CD4-positive, alpha-beta T cell treated with Interleukin-1 beta for 1 hour (primary cell): Measurements from ENCODE around the gene RDH16.
"Not testable (repeated sequence)": the region's sequence is repeated elsewhere in the genome, so short reads cannot be mapped to it uniquely, and the experiment has no call there.

Source experiments
- DNase-seq, 2 donors: peaks; one replicate each; pipeline ENCODE4 v3.0.0-alpha.2; 2020 to 2022

The RDH16 gene

DNA sequence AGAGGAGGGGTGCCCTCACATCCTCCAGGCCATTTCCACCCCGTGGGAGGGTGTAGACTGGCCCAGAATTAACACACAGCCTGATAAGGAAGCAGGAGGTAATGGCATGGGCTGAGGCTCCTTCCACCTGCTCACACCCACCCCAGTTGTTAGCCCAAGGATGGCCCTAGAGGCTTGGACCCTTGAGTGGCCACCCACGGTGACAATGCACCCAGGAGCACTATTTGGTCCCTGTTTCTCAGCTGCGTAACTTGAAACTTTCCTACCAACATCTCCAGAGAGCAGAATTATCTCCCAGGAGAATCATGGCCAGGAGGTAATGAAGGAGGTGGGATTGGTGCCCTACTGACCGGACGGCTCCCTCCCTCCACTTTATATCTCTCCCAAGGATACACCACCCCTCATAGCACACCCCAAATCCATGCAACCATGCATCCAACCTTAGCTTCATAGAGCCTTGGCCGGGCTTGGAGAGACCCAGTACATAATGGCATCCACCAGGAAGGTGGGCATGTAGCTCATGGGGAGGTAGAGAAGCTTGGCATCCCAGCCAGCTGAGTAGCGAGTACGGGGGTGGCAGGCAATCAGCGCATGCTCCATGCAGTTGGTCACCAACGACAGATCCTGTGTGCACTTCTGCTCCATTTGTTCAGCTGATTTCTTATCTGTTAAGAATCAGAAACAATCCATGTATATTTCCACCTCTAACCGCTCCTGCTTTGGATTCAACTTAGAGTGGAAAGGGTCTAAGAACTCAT, 5.6 kb downstream of the RDH16 start:
- no peak for DNase-seq

DNA sequence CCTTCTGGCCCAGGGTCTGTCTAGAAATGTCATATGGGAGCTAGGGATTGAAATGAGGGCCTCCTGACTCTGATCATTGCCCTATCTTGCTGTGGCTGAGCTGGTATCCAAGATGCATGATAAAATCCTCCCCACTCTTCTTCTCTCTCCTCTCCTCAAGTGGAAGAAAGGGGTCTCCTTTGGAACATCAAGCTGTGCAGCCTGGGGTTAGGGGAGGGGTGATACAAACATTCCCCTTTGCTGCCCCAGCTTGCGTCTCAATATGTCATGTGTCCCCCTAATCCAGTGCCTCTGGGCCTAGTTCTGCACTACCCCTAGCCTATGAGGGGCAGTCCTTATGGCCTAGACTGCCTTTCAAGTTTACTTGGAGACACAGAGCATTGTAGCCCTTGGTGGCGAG, 8.5 kb downstream of the RDH16 start:
- DNase-seq = no peak

DNA sequence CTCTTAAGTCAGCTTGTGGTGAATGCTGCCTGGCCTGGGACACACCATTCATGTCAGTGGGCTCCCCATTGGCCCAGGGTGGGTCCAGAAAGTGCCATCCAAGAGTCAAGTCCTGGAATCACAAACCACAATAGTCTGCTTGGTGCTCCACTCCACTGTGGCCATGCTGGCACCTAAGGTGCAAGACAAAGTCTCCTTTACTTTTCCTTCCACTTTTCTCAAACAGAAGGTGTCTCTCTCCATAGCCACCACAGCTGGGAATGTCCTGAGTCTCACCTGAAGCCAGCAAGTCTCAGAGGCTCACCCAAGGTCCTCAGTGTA, 9.0 kb downstream of the RDH16 start:
- no peak for DNase-seq

DNA sequence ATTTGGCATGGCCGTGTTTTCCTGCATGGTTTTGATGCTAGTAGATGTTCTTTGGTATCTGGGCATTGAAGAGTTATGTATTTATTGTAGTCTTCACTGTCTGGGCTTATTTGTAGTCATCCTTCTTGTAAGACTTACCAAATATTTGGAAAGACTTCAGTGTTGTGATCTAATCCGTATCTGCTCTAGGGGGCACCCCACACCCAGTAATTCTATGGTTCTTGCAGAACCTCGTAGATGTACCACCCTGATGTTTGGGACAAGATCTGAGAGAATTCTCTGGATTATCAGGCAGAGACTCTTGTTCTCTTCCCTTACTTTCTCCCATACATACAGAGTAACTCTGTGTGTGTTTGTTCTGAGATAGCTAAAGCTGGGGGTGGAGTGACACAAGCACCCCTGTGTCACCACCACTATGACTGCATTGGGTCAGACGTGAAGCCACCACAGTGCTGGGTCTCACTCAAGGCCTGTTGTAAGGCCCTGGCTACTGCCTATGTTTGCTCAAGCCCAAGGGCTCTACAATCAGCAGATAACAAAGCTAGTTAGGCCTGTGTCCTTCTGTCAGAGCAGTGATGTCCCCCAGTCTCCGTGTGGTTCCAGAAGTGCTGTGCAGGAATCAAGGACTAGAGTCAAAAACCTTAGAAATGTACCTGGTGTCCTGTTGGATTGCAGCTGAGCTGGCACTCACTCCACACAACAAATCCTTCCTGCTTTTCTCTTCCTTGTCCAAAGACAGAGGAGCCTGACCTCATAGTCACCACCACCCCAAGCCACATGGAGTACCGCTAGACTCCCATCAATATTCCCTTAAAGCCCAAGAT, 9.6 kb downstream of the RDH16 start:
- no peak for DNase-seq

DNA sequence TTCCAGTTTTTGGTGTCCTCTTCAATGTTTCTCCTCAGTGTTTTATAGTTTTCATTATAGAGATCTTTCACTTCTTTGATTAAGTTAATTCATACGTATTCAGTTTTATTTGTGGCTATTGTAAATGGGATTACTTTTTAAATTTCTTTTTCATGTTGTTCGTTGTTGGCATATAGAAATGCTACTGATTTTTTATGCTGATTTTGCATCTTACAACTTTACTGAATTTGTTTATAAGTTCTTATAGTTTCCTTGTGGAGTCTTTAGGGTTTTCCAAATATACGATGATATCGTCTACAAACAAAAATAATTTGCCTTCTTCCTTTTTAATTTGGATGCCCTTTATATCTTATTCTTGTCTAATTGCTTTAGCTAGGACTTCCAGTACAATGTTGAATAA, 13.5 kb downstream of the RDH16 start:
- no peak for DNase-seq

DNA sequence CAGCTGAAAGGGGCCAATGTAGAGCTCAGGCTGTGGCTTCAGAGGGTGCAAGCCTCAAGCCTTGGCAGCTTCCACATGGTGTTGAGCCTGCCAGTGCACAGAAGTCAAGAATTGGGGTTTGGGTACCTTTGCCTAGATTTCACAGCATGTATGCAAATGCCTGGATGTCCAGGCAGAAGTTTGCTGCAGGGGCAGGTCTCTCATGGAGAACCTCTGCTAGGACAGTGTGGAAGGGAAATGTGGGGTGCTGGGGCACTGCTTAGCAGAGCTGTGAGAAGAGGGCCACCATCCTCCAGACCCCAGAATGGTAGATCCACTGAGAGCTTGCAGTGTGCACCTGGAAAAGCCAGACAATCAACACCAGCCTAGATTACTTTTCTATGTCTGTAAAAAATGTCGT, 14.0 kb downstream of the RDH16 start:
- not testable (repeated sequence) for DNase-seq

DNA sequence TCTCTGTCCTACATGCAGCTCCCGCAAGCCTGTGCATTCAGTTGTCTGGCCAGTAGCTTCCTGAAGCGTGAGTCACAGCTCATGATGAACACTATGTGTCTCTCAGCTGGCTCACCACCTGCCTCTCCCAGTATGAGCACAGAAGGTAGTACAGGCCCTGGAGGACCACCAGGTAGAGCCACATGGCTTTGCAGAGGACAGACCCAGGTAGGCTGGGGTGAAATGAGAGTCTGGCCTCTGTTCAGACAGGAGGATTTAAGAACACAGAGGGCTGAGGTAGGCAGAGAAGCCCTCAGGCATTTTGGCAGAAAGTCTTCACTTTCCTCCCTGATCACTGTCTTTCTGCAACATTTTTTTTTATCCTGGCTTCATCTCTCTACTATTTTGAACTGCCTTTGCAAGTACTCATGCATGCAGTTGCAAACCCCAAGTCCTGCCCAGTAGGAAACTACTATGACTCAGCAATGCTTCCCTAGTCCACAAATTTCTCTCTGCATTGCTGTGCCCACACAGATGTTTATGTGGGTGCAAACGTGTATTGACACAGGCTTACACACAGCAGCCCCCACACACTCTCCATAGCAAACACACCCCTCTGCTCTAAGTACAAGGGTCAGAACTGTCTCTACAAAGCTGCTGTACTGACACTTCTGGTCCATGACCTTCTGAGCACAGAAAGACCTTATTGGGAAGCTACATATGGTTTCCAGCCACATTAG, 15.9 kb downstream of the RDH16 start:
- DNase-seq = no peak

DNA sequence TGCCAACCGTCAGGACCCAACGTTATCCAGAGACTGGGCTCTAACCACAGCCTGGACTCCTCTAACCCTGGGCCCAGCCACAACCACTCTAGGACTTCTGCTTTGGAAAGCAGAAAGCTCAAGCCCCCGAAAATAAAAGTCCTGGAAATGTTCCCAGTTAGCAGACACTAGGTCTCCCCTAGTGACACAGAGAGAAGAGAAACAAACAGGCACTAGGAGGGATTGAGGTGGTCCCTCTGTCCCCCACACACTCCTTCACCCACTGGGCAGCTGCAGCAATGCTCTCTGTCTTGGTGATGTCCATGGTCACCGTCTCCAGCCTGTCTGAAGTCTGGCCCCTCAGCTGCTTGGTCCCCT, 16.5 kb downstream of the RDH16 start:
- DNase-seq = not testable (repeated sequence)

DNA sequence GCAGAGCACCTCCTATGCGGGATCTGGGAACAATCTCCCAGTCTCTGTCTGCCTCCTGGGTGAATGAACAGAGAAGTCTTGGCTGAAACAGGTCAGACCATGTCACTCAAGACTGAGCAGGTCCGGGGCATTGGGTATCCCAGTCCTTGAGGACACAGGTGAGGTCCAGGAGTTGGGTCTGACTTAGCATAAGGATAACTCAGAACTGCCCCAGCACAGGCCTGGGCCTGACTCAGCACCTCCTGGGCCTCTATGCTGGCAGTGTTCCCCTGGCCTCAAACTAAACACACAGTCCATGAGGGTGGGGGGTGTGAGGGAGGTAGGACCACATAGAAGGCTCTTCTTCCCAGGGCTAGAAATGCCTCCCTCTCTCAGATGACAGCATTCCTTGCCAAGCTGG, 21.7 kb downstream of the RDH16 start:
- DNase-seq = no peak

DNA sequence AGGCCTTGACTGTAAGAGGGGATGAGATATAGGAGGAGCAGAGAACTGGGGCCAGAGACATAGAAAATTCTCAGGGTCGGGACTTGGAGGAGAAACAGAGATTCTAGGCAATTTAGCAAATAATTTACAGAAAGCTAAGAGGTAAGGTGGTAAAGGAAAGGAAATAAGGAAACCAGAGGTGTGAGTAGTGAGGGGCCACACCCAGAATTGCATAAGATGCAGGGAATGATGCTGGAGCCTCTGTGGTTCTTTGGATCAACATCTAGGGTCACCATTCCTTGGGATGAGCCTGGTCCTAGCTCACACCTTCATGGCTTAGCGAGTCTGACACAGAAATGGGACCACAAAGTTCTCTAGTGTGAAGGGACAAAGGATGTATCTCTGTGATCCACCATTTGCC, 22.3 kb downstream of the RDH16 start:
- DNase-seq = no peak

DNA sequence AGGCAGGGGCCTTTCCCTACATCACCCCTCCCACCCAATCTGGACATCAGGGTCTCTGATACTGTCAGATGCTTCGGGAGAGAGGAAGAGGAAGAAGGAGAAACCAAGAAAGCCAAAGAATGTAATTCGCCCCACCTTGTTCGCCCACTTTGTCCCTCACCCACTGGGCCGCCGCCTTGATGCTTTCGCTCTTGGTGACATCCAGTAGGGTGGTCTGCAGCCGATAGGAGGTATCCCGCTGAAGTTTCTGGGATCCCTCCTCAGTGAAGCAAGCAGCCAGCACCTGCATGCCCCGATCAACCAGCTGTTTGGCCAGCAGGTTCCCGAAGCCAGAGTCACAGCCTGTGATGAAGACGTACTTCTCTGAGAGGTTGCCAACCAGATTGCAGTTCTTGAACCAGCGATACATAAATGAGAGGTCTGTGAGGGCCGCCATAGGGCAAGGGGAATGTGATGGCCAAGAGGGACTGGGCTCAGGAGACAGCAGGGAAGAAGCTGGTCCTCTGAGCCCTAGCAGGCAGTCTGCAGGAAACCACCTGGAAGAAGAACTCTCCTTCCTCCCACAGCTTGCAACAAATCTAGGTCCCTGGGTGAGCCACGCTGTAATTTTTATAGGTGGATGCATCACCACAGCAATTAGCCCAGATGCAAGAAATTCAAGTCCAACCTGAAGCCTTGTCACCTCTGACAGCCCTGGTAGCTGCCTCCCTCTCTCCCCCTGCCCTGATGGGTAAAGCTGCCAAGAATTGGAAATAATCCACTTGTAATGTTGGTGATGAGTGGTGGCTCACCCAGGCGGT, 23.4 kb downstream of the RDH16 start, which contains the start of gene SDR9C7:
Gene SDR9C7 (minus strand): TSS at position 583 of the 800 bp plus-strand sequence. CDS start 147 bp downstream, at position 436.
- no peak for DNase-seq

DNA sequence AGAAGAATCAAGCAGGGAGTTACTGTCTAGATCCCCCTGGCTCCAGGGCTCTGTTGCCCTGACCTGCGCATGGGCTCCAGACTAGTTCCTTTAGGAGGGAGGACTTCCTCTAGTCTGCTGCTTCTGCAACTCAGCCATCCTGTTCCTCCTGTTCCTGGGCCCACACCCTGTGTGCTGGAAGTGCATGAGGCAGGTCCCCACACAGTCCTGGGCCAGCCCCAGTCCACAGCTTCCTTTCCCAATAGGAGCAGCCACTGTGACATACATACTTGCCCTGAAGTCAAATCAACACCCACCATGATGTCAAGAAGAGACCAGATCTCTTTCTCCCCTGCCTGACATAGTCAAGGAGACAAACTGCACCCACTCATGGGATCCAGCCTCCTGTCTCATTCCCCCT, 24.5 kb downstream of the RDH16 start:
- DNase-seq = no peak

DNA sequence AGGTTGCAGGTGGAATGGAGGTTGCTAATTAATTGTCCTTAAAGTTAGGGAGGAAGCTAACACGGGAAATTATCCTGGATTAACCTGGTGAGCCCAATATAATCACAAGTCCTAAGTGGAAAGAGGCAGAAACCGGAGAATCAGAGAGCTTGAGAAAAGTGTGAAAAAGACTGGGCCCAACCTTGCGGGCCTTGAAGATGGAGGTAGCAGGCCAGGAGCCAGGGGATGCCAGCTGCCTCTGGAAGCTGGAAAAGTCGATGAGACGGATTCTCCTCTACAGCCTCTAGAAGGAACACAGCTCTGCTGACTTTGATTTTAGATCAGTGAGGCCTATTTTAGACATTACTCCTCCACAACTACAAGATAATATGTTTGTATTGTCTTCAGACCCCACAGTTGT, 25.3 kb downstream of the RDH16 start:
- DNase-seq = no peak

DNA sequence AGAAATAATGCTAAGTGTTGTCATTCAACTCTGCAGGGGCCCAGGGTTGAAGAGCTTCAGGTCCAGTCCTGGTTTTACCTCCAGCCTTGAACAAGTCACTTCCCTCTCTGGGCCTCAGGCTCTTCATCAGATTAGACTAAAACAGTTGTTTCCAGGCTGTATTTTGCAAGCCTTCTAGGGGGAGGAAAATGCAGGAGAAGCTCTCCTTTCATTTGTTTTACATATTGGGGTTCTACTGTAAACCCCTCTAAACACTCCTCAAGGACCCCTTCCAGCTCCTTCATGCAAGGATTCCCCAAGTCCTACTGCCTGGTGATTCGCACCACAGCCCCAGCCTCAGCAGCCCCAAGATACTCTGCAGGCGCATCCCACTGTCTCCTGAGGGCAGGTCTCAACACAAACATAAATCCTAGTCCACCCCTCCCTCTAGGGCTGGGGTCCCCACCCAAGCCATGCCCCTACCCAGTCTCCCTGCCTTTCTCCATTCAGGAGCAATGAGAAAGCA, 25.9 kb downstream of the RDH16 start:
- DNase-seq = peak; percentile 9 to 16

DNA sequence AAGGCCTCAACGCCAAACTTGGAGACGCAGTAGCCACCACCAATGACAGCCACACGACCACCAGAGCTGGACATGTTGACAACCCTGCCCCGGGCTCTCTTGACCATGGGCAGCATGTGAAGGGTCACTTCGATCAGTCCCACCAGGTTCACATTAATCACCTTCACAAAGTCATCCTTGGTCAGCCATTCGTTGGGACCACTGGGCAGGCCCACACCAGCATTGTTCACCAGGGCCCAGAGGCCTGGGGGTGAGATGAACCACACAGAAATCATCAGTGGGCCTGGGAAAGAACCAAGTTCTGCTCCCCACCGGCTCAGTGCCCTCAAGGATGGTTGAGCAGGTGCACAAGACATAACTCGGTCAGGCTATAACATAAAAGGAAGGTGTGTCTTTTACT, 27.2 kb downstream of the RDH16 start:
- DNase-seq = no peak

DNA sequence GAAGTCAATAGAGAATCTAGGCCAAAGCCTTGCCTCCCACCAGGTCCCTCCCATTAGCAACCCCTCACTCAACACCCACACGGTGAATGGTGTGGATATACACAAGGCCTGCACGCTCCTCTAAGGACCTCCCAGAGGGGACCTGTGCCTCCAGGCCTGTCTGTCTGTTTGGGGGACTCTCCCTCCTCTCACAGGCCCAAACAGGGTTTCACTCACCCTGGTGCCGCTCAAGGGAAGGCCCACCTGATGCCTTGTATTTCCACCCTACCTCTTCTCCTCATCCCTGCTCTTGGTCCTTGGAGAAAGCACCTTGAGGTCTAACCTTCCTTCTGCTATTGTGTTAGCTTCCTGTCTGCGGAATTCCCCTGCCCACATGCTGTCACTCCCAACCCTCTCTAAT, 27.6 kb downstream of the RDH16 start:
- DNase-seq = no peak

DNA sequence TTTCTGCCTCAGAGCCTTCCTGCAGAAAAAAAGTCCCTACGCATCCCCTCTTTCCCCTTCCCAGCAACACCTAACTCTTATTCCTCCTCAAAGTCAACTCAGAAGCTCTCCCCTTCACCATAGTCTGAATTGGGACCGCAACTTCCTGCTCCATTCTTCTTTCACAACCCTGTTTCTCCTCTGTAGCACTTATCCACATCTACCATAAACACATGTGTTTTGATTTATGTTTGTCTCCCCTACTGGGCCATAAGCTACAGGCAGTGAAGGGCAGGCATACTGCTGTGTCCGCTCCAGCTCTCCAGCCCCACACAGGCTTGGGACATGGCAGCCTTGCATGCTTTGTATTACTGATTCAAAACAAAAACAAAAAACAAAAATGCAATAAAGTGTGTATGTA, 29.1 kb downstream of the RDH16 start:
- DNase-seq = no peak

DNA sequence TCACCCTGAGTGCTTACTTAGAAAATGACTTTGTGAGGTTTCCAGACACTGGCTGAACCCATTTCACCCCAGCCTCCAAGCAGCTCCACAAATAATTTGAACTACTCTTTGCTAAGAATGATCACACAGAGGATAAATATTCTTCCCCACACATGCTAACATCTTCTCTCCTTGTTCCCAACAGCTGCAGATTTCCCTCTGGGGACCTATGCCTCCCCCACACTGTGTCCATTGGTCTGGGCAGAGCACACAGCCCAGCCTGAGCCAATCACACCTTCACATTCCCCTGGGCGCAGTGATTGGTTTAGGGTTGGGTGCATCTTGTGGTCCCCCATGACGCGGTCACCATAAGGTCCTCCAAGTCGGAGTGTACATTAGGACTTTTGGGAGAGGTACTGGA, 30.1 kb downstream of the RDH16 start:
- DNase-seq = no peak

DNA sequence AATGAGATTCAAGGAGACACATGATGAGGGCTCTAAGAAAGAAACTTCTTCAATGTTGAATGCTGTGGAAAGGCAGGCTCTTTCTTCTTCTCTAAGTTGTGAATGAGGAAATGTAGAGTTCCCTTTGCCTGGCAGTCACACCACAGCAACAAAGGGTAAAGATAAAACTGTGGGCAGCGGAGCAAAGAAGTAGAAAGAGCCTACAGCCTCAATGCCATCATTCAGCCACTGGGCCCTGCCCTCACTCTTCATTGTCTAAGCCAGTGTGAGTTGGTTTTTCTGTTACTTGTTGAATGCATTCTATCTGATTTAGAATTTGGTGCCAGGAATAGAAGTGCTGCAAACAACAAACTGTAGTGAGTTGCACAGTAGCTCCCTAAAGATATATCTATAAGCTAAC, 35.4 kb downstream of the RDH16 start:
- DNase-seq = no peak

DNA sequence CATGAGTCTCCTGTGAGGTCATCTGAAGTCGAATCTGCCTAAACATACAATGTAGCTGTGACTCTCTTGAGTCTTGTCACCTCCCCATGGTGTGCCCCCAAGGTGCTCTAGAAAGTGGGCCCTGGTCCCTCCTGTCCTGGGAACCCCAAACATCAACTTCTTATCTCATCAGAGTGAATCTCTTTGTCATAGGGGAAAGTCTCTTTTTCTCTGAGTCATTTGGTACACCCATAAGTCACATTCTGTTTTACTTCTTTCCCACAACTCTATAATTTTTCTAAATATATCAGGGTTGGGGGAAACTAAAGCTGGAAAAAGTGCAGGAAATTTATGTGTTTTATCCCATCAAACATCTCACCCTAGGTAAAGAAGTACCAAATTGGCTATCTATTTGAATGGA, 36.1 kb downstream of the RDH16 start:
- no peak for DNase-seq

DNA sequence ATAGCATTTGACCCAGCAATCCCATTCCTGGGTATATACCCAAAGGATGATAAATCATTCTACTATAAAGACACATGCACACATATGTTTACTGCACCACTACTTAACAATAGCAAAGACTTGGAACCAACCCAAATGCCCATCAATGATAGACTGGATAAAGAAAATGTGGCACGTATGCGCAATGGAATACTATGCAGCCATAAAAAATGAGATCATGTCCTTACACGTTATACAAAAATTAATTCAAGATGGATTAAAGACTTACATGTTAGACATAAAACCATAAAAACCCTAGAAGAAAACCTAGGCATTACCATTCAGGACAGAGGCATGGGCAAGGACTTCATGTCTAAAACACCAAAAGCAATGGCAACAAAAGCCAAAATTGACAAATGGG, 39.3 kb downstream of the RDH16 start:
- not testable (repeated sequence) for DNase-seq

DNA sequence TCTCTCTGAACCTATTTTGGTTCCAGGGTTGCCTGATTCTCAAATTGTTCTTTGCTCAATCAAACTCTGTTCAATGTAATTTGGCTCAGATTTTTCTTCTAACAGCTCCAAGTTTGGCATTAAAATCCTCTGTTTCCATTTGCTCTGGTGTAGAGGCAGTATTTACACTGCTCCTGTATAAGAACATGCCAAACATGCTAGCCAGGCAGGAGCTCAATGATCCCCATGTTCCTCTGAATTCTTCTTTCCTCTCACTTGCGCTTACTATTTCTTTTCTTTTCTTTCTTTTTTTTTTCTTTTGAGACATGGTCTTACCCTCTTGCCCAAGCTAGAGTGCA, 40.4 kb downstream of the RDH16 start:
- DNase-seq = no peak
